ENCODE measurements around the gene VEGFA.

GRCh38 chr6:43804550-43805223, 34.7 kb downstream of the VEGFA start:
- TF ChIP-seq TAF1 (IDR thresholded peaks at IDR 0.05; ENCODE audit: borderline replicate concordance, low read depth, low read length) (no peak), POLR2A (IDR thresholded peaks at IDR 0.05; ENCODE audit: low read depth, low read length) (no peak), POLR2AphosphoS5 (IDR thresholded peaks at IDR 0.05; ENCODE audit: low read depth, low read length) (no peak)
